Stimulated activated CD4-positive, alpha-beta T cell treated with anti-CD3 and anti-CD28 coated beads, TNF-alpha, amount 100 ng/mL, for 24 hours (primary cell): ENCODE measurements around the gene PDE7B.

Experiments
- DNase-seq, 3 experiments: peaks; one replicate each; pipeline ENCODE4 v3.0.0-alpha.2; 2020; ENCODE audit warnings: low read depth in 3 of 3

Gene PDE7B

GRCh38 chr6:136025736-136026135 lies 174.2 kb downstream of the PDE7B start:
- no peak for DNase-seq

- DNase-seq: no peak
Observed at GRCh38 chr6:136030131-136030530, 178.6 kb downstream of the PDE7B start.

- DNase-seq: no peak
Observed at GRCh38 chr6:136031982-136032381, 180.5 kb downstream of the PDE7B start.

GRCh38 chr6:136033416-136033815 lies 181.9 kb downstream of the PDE7B start:
- DNase-seq: no peak

- DNase-seq: no peak
Observed at GRCh38 chr6:136034422-136034821, 182.9 kb downstream of the PDE7B start.

GRCh38 chr6:136035378-136036070 lies 184.0 kb downstream of the PDE7B start:
- DNase-seq: no peak

- DNase-seq: no peak
Observed at GRCh38 chr6:136036071-136036380, 184.5 kb downstream of the PDE7B start.

GRCh38 chr6:136036601-136037000 lies 185.1 kb downstream of the PDE7B start:
- DNase-seq: no peak

GRCh38 chr6:136037242-136037875 lies 185.9 kb downstream of the PDE7B start:
- DNase-seq: peak in 1 of 3 experiments; percentile 14

GRCh38 chr6:136037876-136038460 lies 186.5 kb downstream of the PDE7B start:
- no peak for DNase-seq

- no peak for DNase-seq
Observed at GRCh38 chr6:136038531-136038930, 187.0 kb downstream of the PDE7B start.

- no peak for DNase-seq
Observed at GRCh38 chr6:136039185-136039584, 187.7 kb downstream of the PDE7B start.

- no peak for DNase-seq
Observed at GRCh38 chr6:136050475-136050874, 199.0 kb downstream of the PDE7B start.

- DNase-seq: no peak
Observed at GRCh38 chr6:136051140-136051775, 199.8 kb downstream of the PDE7B start.

GRCh38 chr6:136052031-136052430 lies 200.5 kb downstream of the PDE7B start:
- no peak for DNase-seq

- DNase-seq: no peak
Observed at GRCh38 chr6:136058852-136059251, 207.4 kb downstream of the PDE7B start.

- DNase-seq: no peak
Observed at GRCh38 chr6:136059308-136059707, 207.8 kb downstream of the PDE7B start.

- DNase-seq: no peak
Observed at GRCh38 chr6:136060052-136060451, 208.6 kb downstream of the PDE7B start.

- DNase-seq: no peak
Observed at GRCh38 chr6:136060759-136061158, 209.3 kb downstream of the PDE7B start.

GRCh38 chr6:136061701-136062100 lies 210.2 kb downstream of the PDE7B start:
- DNase-seq: no peak

GRCh38 chr6:136063096-136063495 lies 211.6 kb downstream of the PDE7B start:
- DNase-seq: no peak

- DNase-seq: no peak
Observed at GRCh38 chr6:136066005-136066404, 214.5 kb downstream of the PDE7B start.
